Stimulated activated CD8-positive, alpha-beta memory T cell treated with anti-CD3 and anti-CD28 coated beads, Interleukin-12 subunit alpha, Interleukin-12 subunit beta, amount 100 ng/mL, for 1 hour (primary cell): ENCODE measurements around the gene GNPTG.
A peak's percentile ranks its signal among the peaks of the same experiment; 100 is the strongest.

Experiments used
- DNase-seq: peaks from one replicate; pipeline ENCODE4 v3.0.0-alpha.2; 2020; ENCODE audit warnings: low read depth

The GNPTG gene

GRCh38 chr16:1351582-1352362, at the start of gene GNPTG, which contains the start of gene TSR3:
Gene GNPTG (plus strand): TSS chr16:1351931. CDS start chr16:1351966, 35 bp downstream.
Gene TSR3 (minus strand): TSS chr16:1351878. CDS start chr16:1351804, 74 bp downstream.
- DNase-seq: peak; percentile 70

GRCh38 chr16:1305823-1306222, 45.9 kb upstream of the GNPTG start:
- no peak for DNase-seq

- DNase-seq: no peak
Measured at GRCh38 chr16:1306334-1306733, 45.4 kb upstream of the GNPTG start.

- DNase-seq: no peak
Measured at GRCh38 chr16:1308036-1308976, 43.4 kb upstream of the GNPTG start.

- DNase-seq: peak; percentile 98
Measured at GRCh38 chr16:1308977-1309885, 42.5 kb upstream of the GNPTG start, which contains the start of gene UBE2I. Gene UBE2I (plus strand): TSS chr16:1309636. CDS start chr16:1314031, 4,395 bp downstream.

GRCh38 chr16:1309888-1310831, 41.6 kb upstream of the GNPTG start:
- peak; percentile 37 for DNase-seq

- no peak for DNase-seq
Measured at GRCh38 chr16:1310832-1311200, 40.9 kb upstream of the GNPTG start.

- DNase-seq: no peak
Measured at GRCh38 chr16:1311212-1311737, 40.5 kb upstream of the GNPTG start.

GRCh38 chr16:1311738-1312466, 39.8 kb upstream of the GNPTG start:
- no peak for DNase-seq

- no peak for DNase-seq
Measured at GRCh38 chr16:1312467-1312816, 39.3 kb upstream of the GNPTG start.

- no peak for DNase-seq
Measured at GRCh38 chr16:1312903-1313302, 38.8 kb upstream of the GNPTG start.

- no peak for DNase-seq
Measured at GRCh38 chr16:1313721-1314369, 37.9 kb upstream of the GNPTG start.

GRCh38 chr16:1314399-1315068, 37.2 kb upstream of the GNPTG start:
- no peak for DNase-seq

- no peak for DNase-seq
Measured at GRCh38 chr16:1315081-1316032, 36.4 kb upstream of the GNPTG start.

GRCh38 chr16:1316033-1316405, 35.7 kb upstream of the GNPTG start:
- DNase-seq: no peak

- DNase-seq: no peak
Measured at GRCh38 chr16:1317479-1318267, 34.1 kb upstream of the GNPTG start.

GRCh38 chr16:1318268-1318545, 33.5 kb upstream of the GNPTG start:
- no peak for DNase-seq
